Activated CD4-positive, alpha-beta T cell treated with anti-CD3 and anti-CD28 coated beads for 48 hours (primary cell): ENCODE measurements around the gene LDLRAD4.

ENCODE experiments used
- DNase-seq: peaks from one replicate; pipeline ENCODE4 v3.0.0-alpha.2; 2020

The LDLRAD4 gene

DNA sequence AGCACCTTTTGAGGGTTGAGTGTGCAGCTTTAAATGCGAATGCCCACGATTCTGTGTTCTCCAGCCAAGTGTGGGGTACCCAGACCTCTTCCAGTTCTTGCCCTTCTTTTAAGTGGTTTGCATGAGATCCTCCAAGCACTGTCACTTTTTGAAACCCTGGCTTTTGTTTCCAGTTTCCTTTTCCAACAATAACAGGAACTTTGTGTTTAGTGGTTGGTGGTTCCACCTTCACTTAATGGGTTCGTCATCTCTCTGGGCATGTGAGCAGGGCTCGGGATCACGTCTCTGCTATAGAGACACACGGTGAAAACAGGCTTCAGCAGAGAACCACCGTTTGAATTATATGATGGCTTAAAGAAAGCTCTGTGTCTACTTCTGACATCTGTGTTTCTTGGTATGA lies 197.6 kb downstream of the LDLRAD4 start:
- peak; percentile 13 for DNase-seq

DNA sequence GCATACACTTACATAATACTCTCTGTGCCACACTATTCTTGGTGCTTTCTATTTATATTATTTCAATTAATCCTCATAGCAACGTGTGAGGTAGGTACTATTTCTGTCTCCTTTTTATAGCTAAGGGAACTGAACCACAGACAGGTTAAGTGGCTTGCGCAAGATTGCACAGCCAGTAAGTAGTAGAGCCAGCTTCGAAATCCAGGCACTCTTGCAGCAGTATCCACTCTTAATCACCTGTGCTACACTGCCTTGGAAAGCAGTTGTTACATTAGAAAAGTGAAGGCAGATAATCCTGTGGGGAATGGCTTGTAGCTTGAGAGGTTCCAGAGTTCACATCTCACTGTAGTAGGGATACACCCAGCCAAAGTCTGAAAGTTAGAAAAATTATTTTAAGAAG lies 198.3 kb downstream of the LDLRAD4 start:
- DNase-seq, result no peak

DNA sequence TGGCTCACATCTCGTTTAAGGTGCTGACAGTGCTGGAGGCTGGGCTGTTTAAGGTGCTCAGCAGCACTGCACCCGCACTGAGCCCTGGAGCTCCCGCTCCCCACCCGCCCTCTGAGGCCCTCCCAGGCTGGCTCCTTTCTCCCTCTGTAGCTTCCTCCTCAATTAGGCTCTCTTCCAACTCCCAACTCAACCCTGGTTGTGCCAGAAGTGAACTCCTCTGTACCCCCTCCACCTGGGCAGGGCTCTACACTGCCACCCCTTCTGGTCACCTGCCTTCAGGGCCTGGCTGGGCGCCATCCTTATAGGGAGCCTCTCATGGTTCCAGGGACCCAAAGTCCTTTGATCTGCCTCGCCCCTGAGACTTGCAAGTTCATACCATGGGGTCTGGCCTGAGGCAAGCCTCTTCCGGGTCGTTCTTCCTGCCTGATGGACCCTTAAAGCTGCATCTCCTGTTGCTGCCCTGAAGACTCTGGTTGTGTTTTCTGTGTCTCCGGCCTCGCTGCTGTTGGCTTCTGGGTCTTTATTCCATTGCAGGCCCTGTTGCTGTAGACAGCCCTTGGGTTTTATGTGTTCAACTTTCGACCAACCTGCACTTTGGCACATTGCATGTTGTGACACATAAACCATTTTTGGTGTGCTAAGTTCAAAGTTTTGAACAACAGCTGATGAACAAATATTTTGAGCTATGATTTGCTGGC lies 199.6 kb downstream of the LDLRAD4 start:
- DNase-seq, result no peak

DNA sequence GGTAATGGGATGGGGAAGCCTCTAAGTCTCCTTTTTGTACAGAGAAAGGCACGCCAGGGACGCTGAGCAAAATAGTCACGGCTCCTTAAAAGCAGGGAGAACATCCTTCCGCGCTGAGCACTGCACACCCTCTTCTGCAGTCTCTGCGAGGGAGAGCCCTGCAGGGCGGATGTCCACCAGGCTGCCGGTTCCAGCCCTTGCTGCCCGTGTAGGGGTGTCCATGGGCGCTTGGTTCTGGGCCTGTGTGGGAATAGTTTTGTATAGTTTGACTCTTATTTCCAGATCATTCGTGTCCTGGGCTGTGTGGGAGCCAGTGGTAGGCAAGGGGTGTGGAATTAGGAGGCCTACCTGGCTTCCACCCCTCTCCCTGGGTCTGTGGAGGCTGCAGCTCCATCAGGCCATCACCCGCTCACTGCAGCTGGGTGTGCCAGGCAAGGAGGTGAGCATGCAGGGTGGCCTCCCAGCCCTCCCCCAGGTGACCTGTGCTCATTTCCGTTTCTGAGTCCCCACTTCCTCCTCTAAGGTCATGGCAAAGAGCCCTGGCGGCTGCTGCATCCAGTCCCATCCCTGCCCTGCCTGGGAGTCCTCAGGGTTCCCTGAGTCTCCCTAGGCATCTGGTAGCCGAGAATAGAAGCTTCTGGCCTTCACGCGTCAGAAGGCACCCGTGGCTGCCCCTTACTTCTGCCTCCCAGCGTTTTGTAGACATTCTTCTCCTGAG lies 202.6 kb downstream of the LDLRAD4 start:
- DNase-seq, result no peak

DNA sequence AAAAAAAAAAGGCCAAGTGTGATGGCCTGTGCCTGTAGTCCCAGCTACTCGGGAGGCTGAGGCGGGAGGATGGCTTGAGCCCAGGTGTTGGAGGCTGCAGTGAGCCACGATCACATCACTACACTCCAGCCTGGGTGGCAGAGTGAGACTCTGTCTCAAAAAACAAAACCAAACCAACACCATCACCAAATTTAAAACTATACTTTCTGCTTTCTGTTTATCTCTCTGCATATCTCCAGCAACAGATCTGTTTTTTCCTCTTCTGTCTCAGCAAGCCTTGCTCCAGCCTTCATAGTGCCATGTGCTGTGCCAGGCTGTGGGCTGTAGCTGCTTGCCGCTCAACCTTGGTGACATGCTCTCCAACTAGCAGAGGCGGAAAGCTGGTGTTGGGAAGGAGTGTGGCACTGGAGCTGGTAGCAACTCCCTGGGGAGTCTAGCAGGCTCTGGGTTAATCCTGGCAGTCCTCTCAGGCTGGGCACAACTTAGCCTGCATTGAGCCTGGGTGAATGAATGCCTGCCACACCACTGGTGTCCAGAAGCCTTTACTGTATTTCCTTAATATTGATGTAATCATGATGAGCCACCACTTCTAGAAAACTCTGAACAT lies 204.1 kb downstream of the LDLRAD4 start:
- DNase-seq, result no peak

DNA sequence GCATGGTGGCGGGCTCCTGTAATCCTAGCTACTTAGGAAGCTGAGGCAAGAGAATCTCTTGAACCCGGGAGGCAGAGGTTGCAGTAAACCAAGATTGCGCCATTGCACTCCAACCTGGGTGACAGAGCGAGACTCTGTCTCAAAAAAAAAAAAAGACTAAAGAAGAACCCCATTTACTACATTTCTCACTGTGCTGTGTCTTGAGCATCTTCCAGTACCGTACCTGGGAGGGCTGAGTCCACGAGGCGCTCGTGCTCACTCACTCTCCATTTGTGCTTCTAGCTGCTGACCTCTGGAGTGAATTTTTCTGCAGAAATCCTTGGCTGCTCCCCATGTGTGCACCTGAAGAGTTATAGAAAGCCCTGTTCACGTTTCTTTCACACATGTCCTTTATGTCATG lies 204.8 kb downstream of the LDLRAD4 start:
- no peak for DNase-seq

DNA sequence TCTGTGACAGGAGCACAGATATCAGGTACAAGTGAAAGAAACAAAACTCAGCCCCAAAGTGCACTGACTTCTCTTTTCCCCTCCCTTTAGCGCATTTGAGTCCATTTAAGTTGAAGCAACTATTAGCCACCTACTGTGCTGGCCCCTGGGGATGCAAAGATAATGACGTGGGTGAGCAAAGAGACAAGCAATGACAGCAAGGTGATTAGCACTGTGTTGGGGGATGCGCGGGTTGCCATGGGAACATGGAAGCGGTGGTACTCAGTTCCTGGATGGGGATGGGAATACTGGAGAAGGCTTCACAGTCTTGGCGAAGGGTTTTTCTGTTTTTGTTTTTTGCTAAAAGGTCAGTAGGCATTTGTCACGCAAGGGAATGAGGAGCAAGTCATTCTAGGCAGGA lies 205.8 kb downstream of the LDLRAD4 start:
- no peak for DNase-seq

DNA sequence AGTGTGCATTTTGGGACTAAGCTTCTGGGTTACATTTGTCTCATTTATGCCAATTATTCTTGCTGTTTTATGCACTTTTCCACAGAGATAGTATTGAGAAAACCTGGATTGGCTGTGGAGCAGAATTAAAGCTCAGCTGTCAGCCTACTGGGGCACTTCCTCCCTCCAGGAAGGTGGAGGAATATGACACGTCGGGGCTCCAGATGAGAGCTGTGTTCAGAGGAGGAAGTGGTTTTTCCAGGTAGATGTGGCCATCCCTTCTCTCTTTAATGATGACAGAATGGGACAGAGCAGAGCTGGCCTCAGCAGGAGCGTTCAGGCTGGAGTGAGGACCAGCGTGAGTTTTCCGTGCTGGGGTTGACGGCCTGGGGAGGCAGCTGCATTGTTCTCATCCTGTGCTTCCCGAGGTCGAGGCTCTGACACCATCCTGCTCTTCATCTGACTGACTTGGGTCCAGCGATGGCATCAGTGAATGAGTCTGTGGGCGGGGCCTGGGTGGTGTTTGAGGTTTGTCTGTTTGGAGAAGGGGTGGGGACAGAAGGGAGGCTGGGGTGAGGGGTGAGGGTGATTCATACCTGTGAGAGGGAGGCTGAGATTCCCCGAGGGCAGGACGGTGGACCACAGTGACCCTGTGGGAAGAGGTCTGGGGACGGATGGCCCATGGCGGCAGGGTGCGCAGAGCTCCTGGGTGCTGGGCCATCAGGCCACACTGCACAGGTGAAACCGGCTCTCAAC lies 207.0 kb downstream of the LDLRAD4 start:
- peak; percentile 46 for DNase-seq

DNA sequence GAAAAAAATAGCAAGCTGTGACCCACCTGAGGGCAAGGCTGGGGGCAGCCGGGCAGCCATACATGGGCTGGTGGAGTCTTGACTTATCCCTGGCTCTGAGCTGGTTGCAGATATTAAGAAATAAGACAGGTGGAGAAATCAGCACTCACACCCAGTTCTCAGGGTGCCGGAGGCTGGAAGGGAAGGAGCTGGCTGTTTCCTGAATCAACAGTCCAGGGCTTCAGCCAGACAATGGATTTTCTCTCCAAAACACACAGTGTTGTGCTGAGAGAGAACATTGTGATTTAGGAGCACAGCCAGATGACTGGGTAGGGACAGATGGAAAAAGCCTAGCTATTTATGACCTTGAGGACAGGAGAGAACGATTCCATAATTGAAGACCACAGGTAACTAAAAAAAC lies 208.8 kb downstream of the LDLRAD4 start:
- DNase-seq, result no peak

DNA sequence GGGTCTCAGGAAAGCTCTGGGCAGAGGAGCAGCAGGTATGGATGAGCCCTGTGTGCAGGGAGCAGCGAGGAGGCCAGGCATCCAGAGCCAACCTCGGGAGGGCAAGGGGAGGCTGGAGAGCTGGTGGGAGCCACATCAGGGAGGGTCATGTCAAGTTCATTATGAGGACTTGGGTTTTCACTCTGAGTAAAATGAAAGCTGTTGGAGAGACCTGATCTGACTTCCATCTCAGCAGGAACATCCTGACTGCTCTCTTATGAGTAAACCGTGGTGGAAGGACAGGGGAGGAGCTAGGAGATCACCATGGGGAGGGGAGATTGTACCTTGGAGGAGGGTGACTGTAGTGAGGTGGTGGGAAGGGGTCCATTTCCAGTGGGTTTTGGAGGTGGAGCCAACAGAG lies 209.8 kb downstream of the LDLRAD4 start:
- DNase-seq, result no peak

DNA sequence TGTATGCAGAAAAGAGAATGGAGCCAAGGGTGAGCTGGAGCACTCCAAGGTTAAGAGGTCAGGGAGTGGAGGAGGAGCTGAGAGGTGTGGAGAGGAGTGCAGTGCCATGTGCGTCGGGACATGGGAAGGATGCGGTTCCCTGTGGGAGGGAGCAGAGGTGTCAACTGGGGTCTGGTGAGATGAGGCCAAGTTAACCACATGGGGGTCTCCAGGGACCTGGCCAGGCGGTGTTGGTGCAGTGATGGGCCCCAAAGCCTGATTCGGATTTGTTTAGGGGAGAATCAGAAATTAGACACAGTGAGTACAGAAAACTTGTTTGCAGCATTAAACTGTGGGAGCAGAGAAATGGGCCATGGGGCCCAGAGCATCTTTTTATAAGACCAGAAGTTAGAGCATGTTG lies 210.5 kb downstream of the LDLRAD4 start:
- no peak for DNase-seq

DNA sequence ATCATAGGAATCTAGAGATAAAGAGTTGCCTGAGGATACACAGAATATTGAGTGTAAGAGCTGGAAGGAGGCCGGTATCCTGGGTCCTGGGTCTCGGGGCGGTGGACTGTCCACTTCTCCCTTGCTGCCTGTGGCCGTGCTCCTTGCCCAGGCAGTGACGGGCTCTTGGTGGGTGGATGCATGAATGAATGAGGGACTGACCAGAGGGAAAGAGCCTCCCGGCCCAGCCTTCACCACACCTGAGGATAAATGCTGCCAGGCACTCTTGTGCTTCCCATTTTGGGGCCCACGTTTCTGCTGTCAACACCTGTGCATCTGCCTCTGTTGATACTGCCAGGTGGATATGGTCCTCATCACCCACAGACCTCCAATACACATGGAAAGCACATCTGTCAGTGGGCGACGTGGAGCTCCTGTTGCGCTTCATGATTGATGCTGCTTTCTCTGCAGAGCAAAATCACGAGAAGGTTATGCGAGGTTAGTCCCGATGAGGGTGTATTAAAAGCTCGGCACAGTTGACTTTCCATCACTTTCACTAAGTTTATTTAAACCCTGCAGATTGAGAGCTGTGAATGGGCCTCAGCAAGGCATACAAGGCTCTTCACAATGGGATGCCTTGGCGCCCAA lies 211.4 kb downstream of the LDLRAD4 start:
- no peak for DNase-seq

DNA sequence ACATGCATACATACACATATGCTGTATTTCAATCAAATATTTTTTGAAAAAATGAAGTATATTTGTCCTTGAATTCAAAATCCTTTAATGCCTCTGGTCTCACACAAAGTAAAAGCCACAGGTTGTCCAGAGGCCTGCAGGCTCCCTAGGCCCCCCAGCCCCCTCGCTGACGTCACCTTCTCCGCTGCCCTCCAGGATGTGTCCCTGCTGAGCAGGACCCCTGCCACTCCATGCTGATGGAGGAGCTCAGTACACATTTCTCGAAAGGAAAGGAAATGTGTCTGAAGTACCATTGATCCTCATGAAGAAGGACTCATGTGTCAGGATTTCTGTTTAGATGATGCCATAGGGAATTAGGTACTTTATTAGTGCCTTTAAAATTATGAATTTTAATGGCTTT lies 212.1 kb downstream of the LDLRAD4 start:
- DNase-seq, result no peak

DNA sequence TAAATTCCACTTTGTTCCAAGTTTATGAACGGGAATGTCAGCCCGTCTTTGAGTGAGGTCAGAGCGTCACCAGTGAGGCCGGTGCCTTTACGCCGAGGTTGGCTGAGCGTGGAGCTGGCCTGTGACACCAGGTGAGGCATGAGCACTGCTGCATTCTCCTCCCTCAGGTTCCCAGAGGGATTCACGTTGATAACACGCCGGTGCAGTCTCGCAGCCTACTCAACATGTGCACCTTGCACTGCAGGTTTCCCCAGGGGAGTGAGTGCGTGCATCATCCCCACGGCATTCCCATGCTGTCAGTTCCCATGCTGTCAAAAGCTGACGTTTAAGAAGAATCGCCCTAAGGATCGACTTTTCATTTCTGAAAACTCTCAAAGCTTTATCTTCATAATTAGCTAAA lies 213.3 kb downstream of the LDLRAD4 start:
- DNase-seq, result no peak

DNA sequence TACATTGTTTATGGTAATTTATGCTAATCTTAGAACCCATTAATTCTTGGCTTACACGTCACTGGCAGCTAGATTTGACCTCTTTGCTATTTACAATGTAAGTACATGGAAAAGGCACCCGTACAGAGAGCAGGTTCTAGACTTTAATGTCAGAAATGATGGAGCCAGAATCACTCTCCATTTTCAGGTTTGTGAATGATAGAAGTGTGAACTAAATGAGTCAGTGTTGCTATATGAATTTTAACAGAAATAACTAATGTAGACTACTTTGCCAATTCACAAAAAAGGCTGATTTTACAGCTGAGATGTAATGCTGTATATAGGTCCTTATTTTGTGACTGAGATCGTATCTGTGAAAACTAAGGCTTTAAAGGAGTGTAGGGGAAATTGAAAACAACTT lies 214.6 kb downstream of the LDLRAD4 start:
- DNase-seq, result no peak

DNA sequence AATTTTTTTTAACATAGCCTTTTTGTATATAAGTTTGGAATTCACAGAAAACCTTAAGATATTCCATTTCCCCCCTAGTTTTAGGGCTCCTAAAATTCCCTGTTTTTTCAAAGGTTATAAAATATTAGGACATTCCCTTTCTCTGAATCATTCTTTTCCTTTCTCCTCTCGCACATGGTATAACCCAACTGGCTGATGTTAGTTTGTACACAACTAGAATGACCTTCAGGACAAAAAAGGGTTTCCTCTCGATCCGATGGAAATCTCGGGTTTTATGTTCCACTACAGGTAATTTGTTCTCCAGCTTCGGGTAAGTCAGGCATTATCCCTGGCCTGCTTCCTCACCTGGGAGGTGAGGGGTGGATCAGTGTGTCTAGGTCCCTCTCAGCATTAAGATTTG lies 215.1 kb downstream of the LDLRAD4 start:
- DNase-seq, result no peak

DNA sequence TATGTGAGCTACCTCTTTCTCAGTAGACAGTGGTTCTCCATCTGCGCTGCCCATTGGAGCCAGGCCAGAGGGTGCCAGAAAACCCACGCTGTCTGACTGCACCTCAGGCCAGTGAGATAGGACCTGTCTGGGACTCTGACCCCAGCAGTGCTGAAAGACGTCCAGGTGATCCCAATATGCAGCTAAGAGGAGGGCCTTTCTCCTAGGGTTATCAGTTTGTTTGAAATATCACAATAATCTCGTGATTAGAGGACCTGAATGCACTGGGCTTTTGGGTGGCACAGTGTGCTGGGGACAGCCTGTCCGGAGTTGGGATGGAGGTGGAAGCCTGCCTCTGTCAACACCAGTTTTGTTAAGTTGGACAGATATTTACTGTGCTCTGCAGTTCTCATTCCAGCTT lies 216.3 kb downstream of the LDLRAD4 start:
- DNase-seq, result no peak

DNA sequence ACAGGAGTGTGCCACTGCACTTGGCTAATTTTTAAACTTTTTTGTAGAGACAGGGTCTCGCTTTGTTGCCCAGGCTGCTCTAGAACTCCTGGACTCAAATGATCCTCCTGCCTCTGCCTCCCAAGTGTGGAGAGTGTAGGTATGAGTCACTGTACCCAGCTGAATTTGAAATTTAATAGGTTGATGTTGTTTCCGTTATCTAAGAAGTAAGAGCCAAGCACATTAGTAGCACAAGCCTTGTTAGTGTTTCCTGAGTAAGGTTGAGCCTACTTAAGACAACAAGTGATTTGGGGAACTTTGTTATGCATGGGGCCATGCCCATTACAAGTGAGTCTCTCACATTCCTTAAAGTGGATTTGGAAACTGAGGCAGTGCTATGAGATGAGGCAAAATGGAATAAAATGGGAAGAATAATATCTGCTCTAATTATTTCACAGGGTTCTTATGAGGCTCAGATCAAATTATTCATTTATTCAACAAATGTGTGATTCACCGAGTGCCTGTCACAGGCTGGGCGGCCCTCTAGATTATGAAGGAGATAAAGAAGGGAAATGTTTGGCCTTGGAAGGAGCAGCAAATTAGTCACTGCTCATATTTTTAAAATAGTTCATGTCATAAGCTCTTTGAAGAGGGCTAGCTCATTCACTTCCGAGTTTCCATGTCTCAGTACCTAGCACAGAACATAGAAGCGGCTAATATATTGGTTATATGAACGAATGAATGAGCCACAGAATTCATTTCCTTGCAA lies 217.2 kb downstream of the LDLRAD4 start:
- DNase-seq, result peak; percentile 36

DNA sequence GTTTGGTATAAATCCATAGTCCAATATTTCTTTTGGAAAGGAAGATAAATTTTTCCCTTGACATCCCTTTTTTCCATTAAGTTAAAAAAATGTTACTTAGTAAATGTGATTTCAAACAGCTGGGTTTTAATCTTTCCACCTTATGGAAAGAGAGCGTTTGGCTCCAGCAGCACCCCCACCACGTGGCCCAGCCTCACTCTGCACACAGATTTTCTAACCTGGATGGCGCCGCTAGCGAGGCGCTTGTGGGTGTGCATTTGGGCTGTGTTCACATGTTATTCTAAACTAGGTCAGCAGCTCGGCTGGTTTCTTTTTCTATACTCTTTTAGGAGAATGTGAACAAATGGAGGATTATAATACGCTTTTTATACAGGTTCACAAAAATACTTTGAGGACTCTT lies 218.0 kb downstream of the LDLRAD4 start:
- DNase-seq, result peak; percentile 53

DNA sequence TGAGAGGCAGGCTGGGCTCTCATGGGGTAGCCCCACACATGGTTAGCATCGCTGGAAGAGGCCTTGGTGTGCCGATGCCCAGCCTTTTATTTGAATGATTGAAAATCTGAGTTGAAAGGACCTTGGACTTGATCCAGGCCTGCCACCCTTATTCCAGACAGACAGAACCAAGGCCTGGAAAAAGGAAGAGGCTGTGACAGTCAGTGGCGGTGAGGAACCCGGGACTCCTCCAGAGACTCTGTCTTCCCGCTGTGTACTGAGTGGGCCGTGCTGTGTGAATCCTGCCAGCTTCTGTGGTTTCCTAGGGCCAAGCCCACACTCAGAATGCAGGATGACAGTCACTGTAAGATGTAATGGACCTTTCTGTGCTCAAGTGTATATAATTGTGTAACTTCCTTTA lies 218.5 kb downstream of the LDLRAD4 start:
- DNase-seq, result peak; percentile 22

DNA sequence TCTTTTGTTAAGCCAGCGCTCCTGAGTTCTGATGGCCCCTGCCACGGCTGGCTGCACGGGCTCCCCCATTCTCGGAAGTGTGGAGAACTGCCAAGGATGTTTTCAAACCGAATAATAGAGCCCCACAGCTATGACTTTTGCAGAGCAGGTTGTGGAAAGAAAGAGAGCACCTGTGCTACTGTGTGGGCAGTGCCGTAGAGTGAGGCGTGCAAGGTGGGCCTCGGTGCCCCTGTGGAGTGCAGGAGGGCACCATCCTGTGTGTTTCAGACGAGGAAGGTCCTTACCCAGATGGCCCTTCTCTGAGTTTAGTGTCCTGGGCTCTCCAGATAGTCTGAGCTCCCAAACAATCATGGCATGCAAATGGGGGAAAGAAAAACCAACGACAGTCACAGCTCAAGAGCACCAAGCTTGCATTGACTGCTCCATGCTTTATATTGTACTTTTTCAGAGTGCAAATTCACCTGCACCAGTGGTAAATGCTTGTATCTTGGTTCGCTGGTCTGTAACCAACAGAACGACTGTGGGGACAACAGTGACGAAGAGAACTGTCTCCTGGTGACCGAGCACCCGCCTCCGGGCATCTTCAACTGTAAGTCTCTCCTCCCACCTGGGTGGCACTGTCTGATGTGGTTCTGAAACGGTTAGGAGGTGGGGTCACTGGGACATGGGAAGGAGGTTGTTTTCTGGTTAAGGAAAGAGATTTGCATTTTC lies 219.4 kb downstream of the LDLRAD4 start:
- peak; percentile 74 for DNase-seq
